ENCODE measurements around the gene UBR7. TPM values are rescaled to one million over a fixed set of nuclear protein-coding genes. Genes with fewer than 3 reads are reported as not detected.

Gene UBR7
- total RNA-seq, 1 experiment from 2014 or later, result 61.3 TPM

GRCh38 chr14:93240678-93241000 is 33.6 kb downstream of the UBR7 start:
- peaks cover 45% of the 10 kb centered on the region for H3K4me1 ChIP-seq (ENCODE audit: insufficient read depth, low read length)
- H3K79me2 ChIP-seq (ENCODE audit: low read length), result peaks cover 22% of the 10 kb centered on the region
- H3K9me2 ChIP-seq (replicated peaks; ENCODE audit: low read length), result no peaks in the 10 kb centered on the region
- no peaks in the 10 kb centered on the region for H3K9me3 ChIP-seq (ENCODE audit: low read length)
- ATAC-seq (no peak), DNase-seq (no peak)
- no peak for TF ChIP-seq EZH2phosphoT487 (IDR thresholded peaks at IDR 0.05; ENCODE audit: borderline replicate concordance, low read length)
- peaks cover 22% of the 10 kb centered on the region for H3K36me3 ChIP-seq (ENCODE audit: low read depth, low read length)
- H3K27me3 ChIP-seq (ENCODE audit: low read length), result no peaks in the 10 kb centered on the region
- ChIA-PET CTCF (interaction anchor here (0.6 to 1.0 kb wide), 2 partner anchors 21 to 127 kb away, joined by 3 to 5 read pairs; no protein-coding TSS in a partner anchor), POLR2A (ENCODE audit: unreplicated experiment) (interaction anchor here (0.6 to 0.9 kb wide), 2 partner anchors 26 to 94 kb away, joined by 4 to 5 read pairs; no protein-coding TSS in a partner anchor)
- H3K9ac ChIP-seq (ENCODE audit: low read length), result peak overlapping the region; percentile 85
- peak overlapping the region; percentile 94 for H3K27ac ChIP-seq (ENCODE audit: low read length)
- H2AFZ ChIP-seq (ENCODE audit: low read length), result no peak overlapping the region
- BruUV-seq (replicated peaks), result TSS peak; percentile 96
- H3K4me2 ChIP-seq (ENCODE audit: low read length), result peak overlapping the region; percentile 83
- no peak overlapping the region for H3K4me3 ChIP-seq (ENCODE audit: low read length)
- peaks cover 10% of the 10 kb centered on the region for H3F3A ChIP-seq (ENCODE audit: low read length, unreplicated experiment)
- H4K20me1 ChIP-seq (ENCODE audit: low read length), result no peaks in the 10 kb centered on the region
- intact Hi-C loops (cut with micrococcal nuclease), result loop anchor here (2.0 to 10.0 kb wide), 2 partner anchors 68 to 224 kb away; no protein-coding TSS in a partner anchor

DNA sequence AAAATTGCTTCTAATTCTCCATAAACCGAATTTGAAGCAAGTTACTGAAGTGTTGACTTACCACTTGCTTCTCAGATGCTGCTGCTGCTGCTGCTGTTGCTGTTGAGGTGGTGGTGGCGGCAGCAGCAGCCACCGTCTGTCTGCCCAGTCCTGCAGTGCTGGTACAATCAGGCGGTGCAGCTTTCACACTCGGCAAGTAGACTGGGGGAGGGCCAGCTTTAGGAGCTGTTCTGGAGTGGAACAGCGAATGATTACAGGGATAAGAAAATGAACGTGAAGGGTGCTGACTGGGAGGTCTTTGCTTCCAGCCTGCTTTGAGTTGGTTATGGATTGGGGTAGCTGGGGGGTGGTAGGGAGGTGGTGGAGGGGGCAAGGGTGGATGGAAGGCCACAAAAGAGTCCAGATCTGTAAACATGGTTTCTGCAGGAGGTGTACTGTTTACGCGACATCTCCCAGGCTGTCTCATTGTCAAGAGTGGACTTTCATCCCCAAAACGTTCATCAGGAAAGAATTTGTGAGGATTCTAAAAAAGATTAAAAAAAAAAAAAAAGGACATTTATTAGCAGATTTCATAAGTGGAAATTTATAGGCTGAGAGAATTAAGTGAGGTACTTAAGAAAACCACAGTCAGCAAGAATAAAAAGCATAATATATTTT is 38.8 kb downstream of the UBR7 start:
- Histone ChIP-seq H3K4me2 (ENCODE audit: low read length) (peak overlapping the region; percentile 56), H3K27me3 (ENCODE audit: low read length) (no peaks in the 10 kb centered on the region), H3K36me3 (ENCODE audit: low read depth, low read length) (peaks cover 46% of the 10 kb centered on the region), H3K9ac (ENCODE audit: low read length) (peak overlapping the region; percentile 66), H3K9me3 (ENCODE audit: low read length) (no peaks in the 10 kb centered on the region), H3K79me2 (ENCODE audit: low read length) (peaks cover 9% of the 10 kb centered on the region; the same call in 1 of the 2 replicates), H3K4me3 (ENCODE audit: low read length) (no peak overlapping the region), H4K20me1 (ENCODE audit: low read length) (no peaks in the 10 kb centered on the region), H3F3A (ENCODE audit: low read length, unreplicated experiment) (peaks cover 9% of the 10 kb centered on the region), H3K9me2 (replicated peaks; ENCODE audit: low read length) (no peaks in the 10 kb centered on the region), H3K27ac (ENCODE audit: low read length) (peak overlapping the region; percentile 95), H3K4me1 (ENCODE audit: insufficient read depth, low read length) (peaks cover 52% of the 10 kb centered on the region), H2AFZ (ENCODE audit: low read length) (no peak overlapping the region)
- DNase-seq (no peak), ATAC-seq (peak; percentile 21; the same call in 1 of the 2 replicates)
- ChIA-PET CTCF (no interaction called here), POLR2A (ENCODE audit: unreplicated experiment) (no interaction called here)
- intact Hi-C loops (cut with micrococcal nuclease), result loop anchor here (10.0 kb wide), 1 partner anchor 219 kb away; no protein-coding TSS in a partner anchor
- TF ChIP-seq EZH2 (IDR thresholded peaks at IDR 0.05; ENCODE audit: low read length, unreplicated experiment) (no peak), EZH2phosphoT487 (IDR thresholded peaks at IDR 0.05; ENCODE audit: borderline replicate concordance, low read length) (no peak)
- TSS peak; percentile 50 for BruUV-seq (replicated peaks)

DNA sequence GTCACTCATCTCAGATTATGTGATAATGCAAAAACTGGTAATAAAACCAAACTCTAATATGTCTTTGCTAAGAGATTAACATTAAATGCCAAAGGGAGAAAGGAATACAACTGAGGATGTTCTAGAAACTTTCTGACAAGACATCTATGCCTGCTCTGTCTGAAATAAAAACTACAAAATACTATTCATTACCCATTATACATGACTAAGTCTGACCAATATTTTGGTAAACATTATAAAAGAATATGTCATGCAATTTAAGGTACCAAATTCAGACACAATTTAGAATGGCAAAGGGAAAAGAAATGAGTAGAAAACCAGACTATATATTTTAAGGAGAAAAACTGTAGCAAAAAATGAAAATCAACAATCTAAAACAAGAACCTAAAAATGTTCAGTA is 39.5 kb downstream of the UBR7 start:
- H3K27me3 ChIP-seq (ENCODE audit: low read length), result no peaks in the 10 kb centered on the region
- peaks cover 6% of the 10 kb centered on the region; the same call in 1 of the 2 replicates for H3K79me2 ChIP-seq (ENCODE audit: low read length)
- no TSS peak for BruUV-seq (replicated peaks)
- no peaks in the 10 kb centered on the region for H4K20me1 ChIP-seq (ENCODE audit: low read length)
- peak overlapping the region; percentile 56 for H3K4me2 ChIP-seq (ENCODE audit: low read length)
- ChIA-PET POLR2A (ENCODE audit: unreplicated experiment) (no interaction called here), CTCF (no interaction called here)
- H3K9me2 ChIP-seq (replicated peaks; ENCODE audit: low read length), result no peaks in the 10 kb centered on the region
- intact Hi-C loops (cut with micrococcal nuclease), result loop anchor here (10.0 kb wide), 1 partner anchor 218 kb away; no protein-coding TSS in a partner anchor
- H3K4me3 ChIP-seq (ENCODE audit: low read length), result no peak overlapping the region
- H3K36me3 ChIP-seq (ENCODE audit: low read depth, low read length), result peaks cover 43% of the 10 kb centered on the region
- DNase-seq, result peak; percentile 74
- peak overlapping the region; percentile 95 for H3K27ac ChIP-seq (ENCODE audit: low read length)
- peaks cover 46% of the 10 kb centered on the region for H3K4me1 ChIP-seq (ENCODE audit: insufficient read depth, low read length)
- no peak overlapping the region for H2AFZ ChIP-seq (ENCODE audit: low read length)
- H3K9ac ChIP-seq (ENCODE audit: low read length), result peak overlapping the region; percentile 66
- H3K9me3 ChIP-seq (ENCODE audit: low read length), result no peaks in the 10 kb centered on the region
- peaks cover 3% of the 10 kb centered on the region for H3F3A ChIP-seq (ENCODE audit: low read length, unreplicated experiment)
- TF ChIP-seq, protein P1, sequence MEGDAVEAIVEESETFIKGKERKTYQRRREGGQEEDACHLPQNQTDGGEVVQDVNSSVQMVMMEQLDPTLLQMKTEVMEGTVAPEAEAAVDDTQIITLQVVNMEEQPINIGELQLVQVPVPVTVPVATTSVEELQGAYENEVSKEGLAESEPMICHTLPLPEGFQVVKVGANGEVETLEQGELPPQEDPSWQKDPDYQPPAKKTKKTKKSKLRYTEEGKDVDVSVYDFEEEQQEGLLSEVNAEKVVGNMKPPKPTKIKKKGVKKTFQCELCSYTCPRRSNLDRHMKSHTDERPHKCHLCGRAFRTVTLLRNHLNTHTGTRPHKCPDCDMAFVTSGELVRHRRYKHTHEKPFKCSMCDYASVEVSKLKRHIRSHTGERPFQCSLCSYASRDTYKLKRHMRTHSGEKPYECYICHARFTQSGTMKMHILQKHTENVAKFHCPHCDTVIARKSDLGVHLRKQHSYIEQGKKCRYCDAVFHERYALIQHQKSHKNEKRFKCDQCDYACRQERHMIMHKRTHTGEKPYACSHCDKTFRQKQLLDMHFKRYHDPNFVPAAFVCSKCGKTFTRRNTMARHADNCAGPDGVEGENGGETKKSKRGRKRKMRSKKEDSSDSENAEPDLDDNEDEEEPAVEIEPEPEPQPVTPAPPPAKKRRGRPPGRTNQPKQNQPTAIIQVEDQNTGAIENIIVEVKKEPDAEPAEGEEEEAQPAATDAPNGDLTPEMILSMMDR (conservative IDR thresholded peaks at IDR 0.05; ENCODE audit: low read depth, low read length), result no peak
- TF ChIP-seq EZH2 (IDR thresholded peaks at IDR 0.05; ENCODE audit: low read length, unreplicated experiment), result no peak
- TF ChIP-seq EZH2phosphoT487 (IDR thresholded peaks at IDR 0.05; ENCODE audit: borderline replicate concordance, low read length), result no peak
- peak; percentile 92 for ATAC-seq

Data from PC-3 (cell line).